Astrocyte of the spinal cord (primary cell): Measurements from ENCODE around the gene SRP68.

Experiments used
- DNase-seq: peaks from one replicate; pipeline ENCODE4 v3.0.0; 2011; ENCODE audit warnings: low read depth, low spot score
- H3K4me3 ChIP-seq: 2 replicates; pipeline ENCODE4 v1.5.1; 2011; ENCODE audit warnings: low read depth, mild to moderate bottlenecking, low read length, moderate library complexity
- CTCF ChIP-seq: IDR thresholded peaks from 2 replicates; pipeline ENCODE4 v1.5.1; 2012; ENCODE audit warnings: low read depth, mild to moderate bottlenecking, low read length, inconsistent platforms
- in situ Hi-C: cut with HindIII; loops from 2 replicates; pipeline ENCODE4 v1.10.0; 2017; ENCODE audit warnings: low sequenced_read_pairs

The SRP68 gene

GRCh38 chr17:76040376-76040775 is 31.9 kb downstream of the SRP68 start:
- in situ Hi-C loops: no loop called here
- no peak overlapping the region for H3K4me3 ChIP-seq
- TF ChIP-seq CTCF: no peak
- DNase-seq: no peak

GRCh38 chr17:76039121-76039520 is 33.2 kb downstream of the SRP68 start:
- peak; percentile 17 for DNase-seq
- in situ Hi-C loops: no loop called here
- H3K4me3 ChIP-seq: no peak overlapping the region
- no peak for TF ChIP-seq CTCF

GRCh38 chr17:76038050-76038449 is 34.3 kb downstream of the SRP68 start:
- no peak for TF ChIP-seq CTCF
- in situ Hi-C loops: no loop called here
- DNase-seq: no peak

GRCh38 chr17:76036497-76037261 is 35.6 kb downstream of the SRP68 start:
- in situ Hi-C loops: no loop called here
- H3K4me3 ChIP-seq: no peak overlapping the region
- TF ChIP-seq CTCF: no peak
- no peak for DNase-seq

More at GRCh38 chr17:76038050-76038449, 34.3 kb downstream of the SRP68 start:
- no peak overlapping the region for H3K4me3 ChIP-seq

- DNase-seq: no peak
- H3K4me3 ChIP-seq: no peak overlapping the region
- in situ Hi-C loops: no loop called here
- TF ChIP-seq CTCF: no peak
These were observed 37.6 kb downstream of the SRP68 start for GRCh38 chr17:76034428-76035350.

GRCh38 chr17:76033139-76033538 is 39.2 kb downstream of the SRP68 start:
- DNase-seq: no peak
- in situ Hi-C loops: no loop called here
- no peak overlapping the region for H3K4me3 ChIP-seq
- no peak for TF ChIP-seq CTCF
